LNCAP (cell line): ENCODE measurements around the gene YWHAG.

ENCODE experiments used
- CTCF ChIP-seq: fragments of 450-650 bp; IDR thresholded peaks from 2 replicates; pipeline ENCODE4 v1.5.1; 2017; ENCODE audit warnings: mild to moderate bottlenecking

The YWHAG gene

GRCh38 chr7:76383089-76383944, 24.5 kb upstream of the YWHAG start:
- no peak for TF ChIP-seq CTCF

- no peak for TF ChIP-seq CTCF
These were observed 23.0 kb upstream of the YWHAG start for GRCh38 chr7:76381814-76382213.

GRCh38 chr7:76380623-76380966, 21.8 kb upstream of the YWHAG start:
- TF ChIP-seq CTCF = no peak

- TF ChIP-seq CTCF = no peak
These were observed 18.6 kb upstream of the YWHAG start for GRCh38 chr7:76377186-76377918.

GRCh38 chr7:76375251-76375650, 16.5 kb upstream of the YWHAG start:
- no peak for TF ChIP-seq CTCF

- no peak for TF ChIP-seq CTCF
These were observed 14.4 kb upstream of the YWHAG start for GRCh38 chr7:76372984-76373833.

GRCh38 chr7:76371396-76371795, 12.6 kb upstream of the YWHAG start:
- TF ChIP-seq CTCF = no peak
